DND-41 (cell line): ENCODE measurements around the gene YWHAB.

ENCODE experiments used
- ATAC-seq: fragments of 200-7000 bp; cut with Tn5 transposase; 3 replicates; pipeline ENCODE4 v1.9.1; 2021; ENCODE audit warnings: low read depth; ENCODE audit not compliant: insufficient read depth
- DNase-seq: peaks from one replicate; pipeline ENCODE4 v3.0.0-alpha.2; 2020
- H2AFZ ChIP-seq: 2 replicates; pipeline ENCODE4 v1.6.0; 2012; ENCODE audit warnings: low read depth, low read length
- H3K27ac ChIP-seq: 2 replicates; pipeline ENCODE4 v1.5.1; 2012; ENCODE audit warnings: low read length, inconsistent platforms
- H3K27me3 ChIP-seq: fragments of 200-600 bp; sonication (generic); 2 replicates; pipeline ENCODE4 v1.6.0; 2012; ENCODE audit warnings: low read length, mild to moderate bottlenecking, inconsistent platforms; ENCODE audit not compliant: insufficient read depth, poor library complexity
- H3K36me3 ChIP-seq: 2 replicates; pipeline ENCODE4 v1.5.1; 2012; ENCODE audit warnings: low read length, inconsistent platforms; ENCODE audit not compliant: insufficient read depth
- H3K4me1 ChIP-seq: 2 replicates; pipeline ENCODE4 v1.5.1; 2012; ENCODE audit warnings: mild to moderate bottlenecking, low read length; ENCODE audit not compliant: insufficient read depth
- H3K4me2 ChIP-seq: 2 replicates; pipeline ENCODE4 v1.6.0; 2012; ENCODE audit warnings: mild to moderate bottlenecking, moderate library complexity, low read length, inconsistent platforms; ENCODE audit not compliant: insufficient read depth
- H3K4me3 ChIP-seq, 2 experiments: fragments of 200-600 bp in 1 of 2; shearing (Covaris generic) in 1 of 2; 2 replicates each; pipeline ENCODE4 v1.5.1; 2012 to 2016; ENCODE audit warnings: inconsistent platforms in 2 of 2, low read length in 2 of 2, mild to moderate bottlenecking in 2 of 2, low read depth in 1 of 2, moderate library complexity in 1 of 2
- H3K79me2 ChIP-seq: 2 replicates; pipeline ENCODE4 v1.6.0; 2012; ENCODE audit warnings: low read length, inconsistent platforms; ENCODE audit not compliant: insufficient read depth
- H3K9ac ChIP-seq: 2 replicates; pipeline ENCODE4 v1.6.0; 2012; ENCODE audit warnings: low read depth, mild to moderate bottlenecking, inconsistent platforms, low read length, moderate library complexity
- H3K9me3 ChIP-seq: 2 replicates; pipeline ENCODE4 v1.5.1; 2012; ENCODE audit warnings: low read length, moderate library complexity, mild to moderate bottlenecking, inconsistent platforms; ENCODE audit not compliant: insufficient read depth, severe bottlenecking
- H4K20me1 ChIP-seq: 2 replicates; pipeline ENCODE4 v1.6.0; 2012; ENCODE audit warnings: low read length; ENCODE audit not compliant: insufficient read depth
- EZH2 ChIP-seq: IDR thresholded peaks from 3 replicates; pipeline ENCODE4 v1.6.1; 2012; ENCODE audit warnings: borderline replicate concordance, low read depth, mild to moderate bottlenecking, moderate library complexity, low read length, inconsistent platforms; ENCODE audit not compliant: severe bottlenecking
- TF ChIP-seq, protein P1 (sequence below): IDR thresholded peaks from 2 replicates; pipeline ENCODE4 v1.5.1; 2012; ENCODE audit warnings: borderline replicate concordance, low read length, moderate library complexity, mild to moderate bottlenecking; ENCODE audit not compliant: poor library complexity, severe bottlenecking; ENCODE audit errors: extremely low read depth

The YWHAB gene

DNA sequence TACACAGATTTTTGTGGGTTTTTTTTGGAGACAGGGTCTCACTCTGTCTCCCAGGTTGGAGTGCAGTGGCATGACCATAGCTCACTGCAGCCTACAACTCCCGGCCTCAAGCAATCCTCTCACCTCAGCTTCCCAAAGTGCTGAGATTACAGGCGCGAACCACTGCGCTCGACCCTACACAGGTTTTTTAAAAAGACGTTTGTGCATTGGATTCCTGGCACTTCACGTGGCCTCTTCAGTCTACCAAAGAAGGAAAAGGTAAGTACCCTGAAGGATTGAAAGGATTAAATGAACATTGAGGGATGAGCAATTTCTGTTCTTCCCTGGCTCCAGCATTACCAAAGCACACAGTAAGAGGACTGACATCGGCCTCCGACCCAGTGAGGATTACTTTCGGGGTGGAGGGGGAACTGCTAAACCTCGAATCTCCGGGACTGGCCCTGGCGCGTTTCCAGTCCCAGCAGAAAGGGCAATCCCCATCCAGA, 556 bp upstream of the YWHAB start:
- Histone ChIP-seq H3K4me1 (peaks cover 45% of the 10 kb centered on the region), H3K27ac (peak overlapping the region; percentile 83), H3K4me2 (peak overlapping the region; percentile 79), H3K4me3 (peak overlapping the region; percentile 76 to 78), H3K27me3 (no peaks in the 10 kb centered on the region), H4K20me1 (peaks cover 43% of the 10 kb centered on the region), H3K79me2 (peaks cover 52% of the 10 kb centered on the region), H3K9ac (peak overlapping the region; percentile 97), H2AFZ (peak overlapping the region; percentile 90), H3K36me3 (peaks cover 21% of the 10 kb centered on the region), H3K9me3 (no peaks in the 10 kb centered on the region)
- DNase-seq (no peak), ATAC-seq (0 out of 3 replicates have a peak, but pooled peaks have one; percentile 0)
- TF ChIP-seq, protein P1, sequence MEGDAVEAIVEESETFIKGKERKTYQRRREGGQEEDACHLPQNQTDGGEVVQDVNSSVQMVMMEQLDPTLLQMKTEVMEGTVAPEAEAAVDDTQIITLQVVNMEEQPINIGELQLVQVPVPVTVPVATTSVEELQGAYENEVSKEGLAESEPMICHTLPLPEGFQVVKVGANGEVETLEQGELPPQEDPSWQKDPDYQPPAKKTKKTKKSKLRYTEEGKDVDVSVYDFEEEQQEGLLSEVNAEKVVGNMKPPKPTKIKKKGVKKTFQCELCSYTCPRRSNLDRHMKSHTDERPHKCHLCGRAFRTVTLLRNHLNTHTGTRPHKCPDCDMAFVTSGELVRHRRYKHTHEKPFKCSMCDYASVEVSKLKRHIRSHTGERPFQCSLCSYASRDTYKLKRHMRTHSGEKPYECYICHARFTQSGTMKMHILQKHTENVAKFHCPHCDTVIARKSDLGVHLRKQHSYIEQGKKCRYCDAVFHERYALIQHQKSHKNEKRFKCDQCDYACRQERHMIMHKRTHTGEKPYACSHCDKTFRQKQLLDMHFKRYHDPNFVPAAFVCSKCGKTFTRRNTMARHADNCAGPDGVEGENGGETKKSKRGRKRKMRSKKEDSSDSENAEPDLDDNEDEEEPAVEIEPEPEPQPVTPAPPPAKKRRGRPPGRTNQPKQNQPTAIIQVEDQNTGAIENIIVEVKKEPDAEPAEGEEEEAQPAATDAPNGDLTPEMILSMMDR: no peak
- no peak for TF ChIP-seq EZH2

DNA sequence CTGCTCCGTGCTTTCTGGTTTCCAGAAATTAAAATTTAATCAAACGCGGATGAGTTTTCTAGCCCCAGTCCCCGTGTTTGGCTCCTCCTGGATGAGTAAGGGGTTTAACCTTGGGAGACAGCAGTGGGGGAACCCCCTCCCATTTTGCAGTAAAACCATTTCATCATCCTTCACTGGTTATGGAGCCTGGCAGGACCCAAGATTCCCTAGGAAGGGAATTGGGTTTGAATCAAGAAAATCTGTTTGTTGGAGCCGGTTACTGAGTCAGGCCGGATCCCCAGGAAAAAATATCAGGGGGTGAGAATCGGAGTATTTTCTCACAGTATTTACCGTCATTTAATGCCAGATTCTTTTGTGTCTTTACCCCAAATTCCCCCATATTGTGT, 754 bp downstream of the YWHAB start:
- peaks cover 24% of the 10 kb centered on the region for H3K36me3 ChIP-seq

DNA sequence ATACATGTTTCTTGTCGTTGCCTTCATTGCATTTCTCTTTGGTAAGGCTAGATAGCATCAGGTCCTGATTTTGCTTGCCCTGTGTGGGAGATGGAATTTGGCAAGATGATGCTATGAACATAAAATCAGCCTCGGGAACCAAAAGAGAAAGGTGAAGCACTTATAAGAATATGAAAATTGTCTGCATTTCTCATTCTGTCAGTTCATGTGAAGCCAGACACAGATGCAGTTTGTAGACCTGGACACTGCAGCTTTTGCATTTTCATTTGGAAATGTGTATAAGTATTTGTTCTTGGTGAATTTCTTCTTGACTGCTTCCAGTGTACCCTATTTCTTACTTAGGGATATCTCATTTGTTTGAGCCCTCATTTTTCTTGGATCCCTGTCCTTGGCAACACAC, 1.3 kb downstream of the YWHAB start:
- peaks cover 69% of the 10 kb centered on the region for H3K79me2 ChIP-seq
- DNase-seq: no peak
- peaks cover 30% of the 10 kb centered on the region for H3K36me3 ChIP-seq
- no peak overlapping the region for H2AFZ ChIP-seq
- H3K9ac ChIP-seq: peak overlapping the region; percentile 97
- no peak for TF ChIP-seq EZH2
- TF ChIP-seq, protein P1: no peak
- no peak for ATAC-seq
- H3K4me1 ChIP-seq: peaks cover 48% of the 10 kb centered on the region
- no peaks in the 10 kb centered on the region for H3K9me3 ChIP-seq
- H3K4me3 ChIP-seq: peak overlapping the region; percentile 76 to 78; a peak in 3 of 4 replicates
- peak overlapping the region; percentile 93 for H3K27ac ChIP-seq
- H3K27me3 ChIP-seq: no peaks in the 10 kb centered on the region
- peaks cover 58% of the 10 kb centered on the region for H4K20me1 ChIP-seq
- H3K4me2 ChIP-seq: peak overlapping the region; percentile 79

More for the DNA sequence above, 754 bp downstream of the YWHAB start:
- peak overlapping the region; percentile 93 for H3K27ac ChIP-seq
- H3K9ac ChIP-seq: peak overlapping the region; percentile 97
- H3K4me2 ChIP-seq: peak overlapping the region; percentile 79
- H3K4me3 ChIP-seq: peak overlapping the region; percentile 76 to 78
- H3K4me1 ChIP-seq: peaks cover 48% of the 10 kb centered on the region
- H3K79me2 ChIP-seq: peaks cover 63% of the 10 kb centered on the region
- DNase-seq (no peak), ATAC-seq (no peak)
- H4K20me1 ChIP-seq: peaks cover 53% of the 10 kb centered on the region
- TF ChIP-seq, protein P1: no peak
- no peak for TF ChIP-seq EZH2
- no peaks in the 10 kb centered on the region for H3K9me3 ChIP-seq
- peak overlapping the region; percentile 81; the same call in 1 of the 2 replicates for H2AFZ ChIP-seq
- no peaks in the 10 kb centered on the region for H3K27me3 ChIP-seq
